NCI-H1694 (cell line): ENCODE data around the gene CA6.
"Not testable (repeated sequence)": the region's sequence is repeated elsewhere in the genome, so short reads cannot be mapped to it uniquely, and the experiment has no call there.

ENCODE experiments used
- DNase-seq: peaks from one replicate; lab custom pipeline; 2025; lab: John Stamatoyannopoulos, UW

The CA6 gene

GRCh38 chr1:9004700-9005394, 59.2 kb downstream of the CA6 start:
- DNase-seq, result peak; percentile 58

- DNase-seq, result no peak
Observed at GRCh38 chr1:9005395-9005708, 59.7 kb downstream of the CA6 start.

GRCh38 chr1:9006956-9007615, 61.4 kb downstream of the CA6 start:
- no peak for DNase-seq

GRCh38 chr1:9008236-9008635, 62.6 kb downstream of the CA6 start:
- DNase-seq, result no peak

GRCh38 chr1:9009438-9010370, 64.0 kb downstream of the CA6 start:
- DNase-seq, result no peak

- no peak for DNase-seq
Observed at GRCh38 chr1:9010781-9011323, 65.2 kb downstream of the CA6 start.

- no peak for DNase-seq
Observed at GRCh38 chr1:9013819-9014218, 68.2 kb downstream of the CA6 start.

GRCh38 chr1:9014475-9015375, 69.1 kb downstream of the CA6 start:
- no peak for DNase-seq

- no peak for DNase-seq
Observed at GRCh38 chr1:9016455-9016854, 70.8 kb downstream of the CA6 start.

GRCh38 chr1:9018333-9018732, 72.7 kb downstream of the CA6 start:
- DNase-seq, result no peak

- DNase-seq, result no peak
Observed at GRCh38 chr1:9019896-9020295, 74.2 kb downstream of the CA6 start.

GRCh38 chr1:9020305-9020704, 74.6 kb downstream of the CA6 start:
- DNase-seq, result no peak

GRCh38 chr1:9022026-9022738, 76.5 kb downstream of the CA6 start:
- not testable (repeated sequence) for DNase-seq

- DNase-seq, result no peak
Observed at GRCh38 chr1:9022773-9023172, 77.1 kb downstream of the CA6 start.
